Measurements from ENCODE around the gene PPP2R1B.

PPP2R1B gene

DNA sequence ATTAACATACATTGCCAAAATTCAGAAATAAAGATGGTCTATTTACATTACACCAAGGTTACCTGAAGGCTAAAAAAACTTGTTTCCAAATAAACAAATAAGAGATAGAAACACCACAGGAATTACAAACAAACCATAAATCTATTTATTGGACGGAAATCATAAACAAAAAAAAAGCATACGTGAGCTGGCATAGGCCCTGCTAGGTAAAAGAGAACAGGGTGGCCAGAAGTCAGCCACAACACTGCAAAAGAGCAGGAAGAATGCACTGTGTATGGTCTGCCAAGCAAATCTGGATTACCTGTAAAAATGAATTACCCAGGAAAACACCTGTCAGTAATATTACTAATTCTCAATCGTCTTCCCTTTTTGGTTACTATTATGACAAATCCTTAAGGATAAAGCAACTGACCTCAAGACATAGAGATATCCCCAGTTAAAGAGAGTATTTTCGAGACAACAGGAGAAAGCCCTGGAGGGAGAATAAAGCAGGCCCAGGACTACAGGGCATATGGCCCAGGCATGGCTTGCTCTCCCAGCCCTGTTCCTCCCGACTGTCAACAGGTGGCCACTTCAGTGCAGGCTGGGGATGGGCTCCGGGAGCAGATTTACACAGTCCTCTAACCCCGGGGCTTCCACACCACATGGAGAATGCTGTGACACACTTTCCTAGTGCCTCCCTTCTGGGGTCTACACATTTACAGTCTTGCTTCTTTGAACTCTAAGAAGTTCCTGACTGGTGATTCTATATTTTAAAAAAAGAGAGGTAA is 18.0 kb downstream of the PPP2R1B start:
- no peak for DNase-seq (ENCODE audit: low read depth)

GRCh38 chr11:111745719-111746504 is 20.3 kb downstream of the PPP2R1B start:
- no peak for DNase-seq (ENCODE audit: low read depth)

DNA sequence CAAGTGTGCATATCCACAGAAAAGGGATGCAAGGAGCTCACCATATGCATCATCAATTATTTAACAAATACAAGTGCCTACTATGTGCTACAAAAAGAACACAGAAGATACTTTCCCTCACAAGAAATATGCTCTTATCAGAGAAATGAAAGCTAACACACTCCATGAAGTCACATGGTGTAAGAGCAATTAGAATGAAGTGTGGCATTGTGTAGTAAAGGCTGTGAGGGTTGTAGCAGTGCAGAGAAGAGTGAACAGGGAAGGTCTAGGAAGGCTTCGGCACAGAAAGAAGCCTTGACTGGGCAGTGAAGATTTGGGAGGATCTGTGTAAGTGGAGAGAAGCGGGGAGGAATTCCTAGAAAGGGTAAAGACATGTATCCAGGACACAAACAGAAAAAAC is 22.5 kb downstream of the PPP2R1B start:
- no peak for DNase-seq (ENCODE audit: low read depth)

DNA sequence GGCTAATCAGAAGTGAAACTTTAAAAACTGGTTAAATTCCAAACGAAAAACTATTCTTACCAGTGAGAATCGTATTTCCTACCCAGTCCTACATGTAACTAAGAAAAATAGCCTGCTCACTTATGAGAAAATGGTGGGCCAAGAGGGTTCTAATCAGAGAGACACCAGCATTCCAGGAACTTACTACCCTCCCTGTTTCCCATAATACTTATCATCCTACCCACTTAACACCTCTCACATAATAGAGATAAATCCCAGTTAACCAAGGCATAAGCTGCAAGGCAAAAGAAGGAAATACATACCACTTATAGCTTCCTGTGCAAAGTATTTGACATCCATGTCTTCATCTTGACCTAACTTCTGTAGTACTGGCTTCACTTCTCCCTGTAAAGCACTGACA is 24.4 kb downstream of the PPP2R1B start:
- no peak for DNase-seq (ENCODE audit: low read depth)

DNA sequence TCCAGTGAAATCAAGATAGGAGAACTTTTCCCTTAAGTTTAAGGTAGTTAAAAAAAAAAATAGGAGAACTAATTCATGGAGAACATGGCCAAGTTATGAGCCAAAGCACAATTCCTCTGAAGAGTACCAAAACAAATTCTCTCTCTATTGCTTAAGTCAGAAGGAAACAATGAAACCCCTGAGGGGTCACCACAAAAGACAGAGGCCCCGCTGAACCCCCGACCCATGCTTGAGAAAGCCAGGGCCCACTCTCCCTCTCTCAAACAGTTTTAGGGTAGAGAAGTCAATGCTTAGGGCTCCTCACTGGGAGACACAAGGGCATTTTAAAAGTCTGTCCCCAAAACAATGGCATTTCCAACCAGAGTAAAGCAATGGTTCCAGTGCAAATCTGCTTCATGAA is 26.9 kb downstream of the PPP2R1B start:
- no peak for DNase-seq (ENCODE audit: low read depth)

DNA sequence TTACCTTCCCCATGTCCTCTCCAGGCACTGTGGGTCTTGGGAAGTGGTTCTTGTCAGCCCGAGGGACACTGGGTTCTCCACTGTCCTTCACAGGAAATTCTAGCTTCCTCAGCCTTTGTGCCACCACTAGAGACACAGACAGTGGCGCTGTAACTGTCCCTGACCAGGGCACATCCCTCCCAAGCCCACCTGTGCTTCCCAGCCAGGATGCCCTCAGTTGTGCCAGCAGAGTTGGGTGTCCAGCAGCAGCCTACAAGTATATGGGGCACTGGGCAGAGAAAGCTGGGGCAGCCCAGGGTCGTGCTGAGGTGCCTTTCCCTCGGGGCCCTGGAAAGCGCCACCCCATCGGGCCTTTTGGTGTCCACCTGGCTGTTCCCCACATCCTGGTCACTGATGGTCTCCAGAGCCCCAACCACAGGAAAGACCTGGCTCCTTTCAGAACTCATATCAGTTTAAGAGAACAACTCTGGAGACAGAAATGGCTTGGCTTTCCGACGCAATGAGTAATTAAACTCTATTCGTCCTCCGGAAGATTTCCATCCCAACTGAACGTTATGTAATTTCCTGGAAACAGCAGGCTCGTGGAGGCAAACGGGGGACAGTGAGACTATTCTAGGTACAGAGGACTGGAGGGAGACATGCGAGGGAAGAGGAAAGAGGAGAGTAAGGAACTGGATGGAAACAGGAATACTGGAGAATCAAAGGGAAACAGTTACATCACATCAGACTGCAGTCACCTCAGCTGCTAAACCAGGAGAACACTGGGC is 28.6 kb downstream of the PPP2R1B start:
- DNase-seq (ENCODE audit: low read depth): no peak

DNA sequence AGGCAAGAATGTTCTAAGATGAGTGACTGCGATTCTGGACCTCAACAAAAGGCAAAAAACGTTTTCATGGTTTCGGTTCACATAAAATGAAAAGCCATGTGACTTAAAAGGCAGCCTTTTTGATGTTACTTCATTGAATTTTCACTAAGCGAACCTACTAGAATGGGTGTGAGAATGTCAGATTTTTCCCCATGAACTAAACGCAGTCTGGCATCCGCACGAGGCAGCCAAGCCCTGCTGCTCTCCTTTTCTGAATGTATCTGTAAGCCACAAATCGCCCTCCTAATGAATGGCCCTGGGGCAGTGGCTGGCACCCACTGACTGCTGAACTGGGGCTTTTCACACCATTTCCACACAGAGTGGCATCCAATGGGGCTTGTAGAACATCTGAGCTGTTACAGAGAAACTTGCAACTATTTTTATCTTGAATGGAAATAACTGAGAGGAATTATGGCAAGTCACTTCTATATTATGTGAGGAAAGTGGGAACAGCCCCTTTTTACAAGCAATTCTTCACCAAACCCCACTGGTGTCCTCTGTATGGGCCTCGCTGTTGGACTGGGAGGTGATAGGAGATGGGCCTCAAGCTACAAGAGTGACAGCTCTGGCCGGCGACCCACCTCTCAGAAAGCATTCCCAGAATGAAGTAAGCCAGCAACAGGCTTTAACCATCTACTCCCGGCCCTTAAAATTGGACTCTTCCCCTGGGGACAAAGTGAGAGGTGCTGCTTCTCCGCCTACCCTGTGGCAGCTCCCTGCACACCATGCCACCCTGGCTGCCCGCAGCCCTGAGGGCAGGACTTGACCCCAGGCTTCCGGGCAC is 29.4 kb downstream of the PPP2R1B start:
- no peak for DNase-seq (ENCODE audit: low read depth)

GRCh38 chr11:111736181-111736590 is 30.0 kb downstream of the PPP2R1B start:
- no peak for DNase-seq (ENCODE audit: low read depth)

GRCh38 chr11:111735262-111736116 is 30.7 kb downstream of the PPP2R1B start:
- no peak for DNase-seq (ENCODE audit: low read depth)

DNA sequence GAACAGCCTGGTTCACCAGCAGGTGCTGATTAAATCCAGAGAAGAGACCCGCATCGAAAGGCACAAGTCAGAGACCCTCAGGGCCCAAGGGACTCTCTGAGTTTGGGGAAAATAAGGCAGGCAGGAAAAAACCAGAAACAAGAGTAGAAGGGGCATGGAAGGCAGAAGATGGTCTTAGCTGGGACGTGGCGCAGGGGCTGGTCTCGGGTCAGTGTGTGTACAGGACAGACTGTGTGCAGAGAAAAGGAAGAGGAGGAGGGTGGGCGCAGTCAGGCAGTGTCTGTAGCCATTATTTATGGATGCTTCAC is 31.3 kb downstream of the PPP2R1B start:
- no peak for DNase-seq (ENCODE audit: low read depth)

DNA sequence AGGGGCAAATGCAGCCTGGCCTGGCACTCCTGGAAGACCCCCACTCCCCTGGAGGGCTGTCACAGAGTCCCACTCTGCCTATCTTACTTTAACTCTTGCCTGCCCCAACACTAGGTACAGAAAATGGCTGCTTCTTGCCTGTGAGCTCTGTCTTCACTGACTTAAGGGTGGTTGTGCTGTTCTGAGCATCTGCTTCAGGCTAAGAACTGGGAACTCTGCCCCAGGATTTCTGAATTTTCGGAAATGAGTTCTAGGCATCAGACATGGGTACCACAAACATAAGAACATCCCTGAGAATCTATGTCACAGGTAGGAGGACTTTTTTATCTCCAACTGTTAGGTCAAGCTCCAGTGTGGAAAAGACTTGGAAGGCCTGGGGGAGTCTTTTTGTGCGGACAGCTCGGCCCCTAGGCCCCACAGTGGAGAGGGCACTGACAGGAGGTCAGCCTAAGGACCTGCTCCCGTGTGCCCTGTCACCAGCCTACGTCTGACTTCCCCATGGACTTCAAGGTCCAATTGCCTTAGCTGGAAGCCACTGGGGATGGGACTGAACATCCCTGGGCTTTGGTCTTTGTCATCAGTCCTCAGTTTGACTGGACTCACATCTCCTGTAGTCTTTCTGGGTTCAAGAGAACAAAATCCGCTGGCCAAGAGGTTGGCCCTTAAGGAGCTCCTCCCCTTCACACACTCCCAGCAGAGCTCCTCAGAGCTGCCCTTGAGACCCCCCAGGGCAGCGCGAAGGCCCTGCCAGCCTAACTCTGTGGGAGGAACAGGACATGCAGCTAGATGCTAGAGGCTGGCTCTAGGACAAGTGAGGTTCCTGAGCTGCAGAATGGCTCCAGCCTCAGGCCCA is 31.9 kb downstream of the PPP2R1B start:
- no peak for DNase-seq (ENCODE audit: low read depth)

GRCh38 chr11:111733611-111734088 is 32.5 kb downstream of the PPP2R1B start:
- DNase-seq (ENCODE audit: low read depth): no peak

- no peak for DNase-seq (ENCODE audit: low read depth)
These were observed 33.2 kb downstream of the PPP2R1B start for GRCh38 chr11:111733016-111733415.

DNA sequence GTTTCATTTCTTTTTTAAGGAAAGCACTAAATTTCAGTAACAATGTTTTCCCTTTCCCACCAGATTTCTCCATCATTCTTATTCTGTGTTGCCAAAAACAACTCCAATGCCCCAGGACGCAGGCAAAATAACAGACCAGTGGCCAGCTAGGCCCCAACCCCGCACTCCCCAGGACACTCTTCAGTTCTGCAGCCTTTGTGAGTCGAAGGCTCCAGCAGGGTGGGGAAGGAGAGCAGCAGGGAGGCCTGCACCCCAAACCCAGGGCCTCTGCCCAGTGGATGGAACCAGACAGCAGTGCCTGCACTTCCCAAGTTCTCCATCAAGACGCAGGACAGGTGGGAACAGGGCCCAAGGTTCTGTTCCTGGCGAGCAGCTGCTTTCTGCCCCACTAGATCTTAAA is 34.4 kb downstream of the PPP2R1B start:
- no peak for DNase-seq (ENCODE audit: low read depth)

- no peak for DNase-seq (ENCODE audit: low read depth)
These were observed 35.2 kb downstream of the PPP2R1B start for GRCh38 chr11:111730871-111731591.

DNA sequence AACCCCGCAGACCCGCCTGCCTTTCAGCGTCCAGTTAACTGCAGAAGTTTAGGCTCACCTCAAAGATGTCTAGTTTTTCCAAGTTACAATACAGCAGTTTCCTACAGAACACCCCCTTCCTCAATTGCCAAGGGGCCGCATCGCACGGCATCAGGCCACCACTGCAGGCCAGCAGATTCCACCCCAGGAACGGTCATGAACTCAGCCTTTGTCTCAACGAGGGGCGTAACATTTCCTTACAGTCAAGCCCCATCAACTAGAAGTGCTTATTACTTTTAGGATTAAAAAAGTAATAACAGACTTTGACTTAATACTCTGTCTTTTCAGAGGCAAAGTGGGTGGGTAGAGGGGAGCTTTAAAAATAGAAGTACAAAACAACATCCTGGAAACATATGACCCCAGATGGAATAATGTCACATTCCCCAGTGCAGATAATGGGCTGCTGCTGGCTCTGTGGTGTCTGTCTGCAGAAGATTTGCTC is 36.3 kb downstream of the PPP2R1B start:
- no peak for DNase-seq (ENCODE audit: low read depth)

GRCh38 chr11:111729071-111729830 is 36.9 kb downstream of the PPP2R1B start:
- DNase-seq (ENCODE audit: low read depth): no peak

DNA sequence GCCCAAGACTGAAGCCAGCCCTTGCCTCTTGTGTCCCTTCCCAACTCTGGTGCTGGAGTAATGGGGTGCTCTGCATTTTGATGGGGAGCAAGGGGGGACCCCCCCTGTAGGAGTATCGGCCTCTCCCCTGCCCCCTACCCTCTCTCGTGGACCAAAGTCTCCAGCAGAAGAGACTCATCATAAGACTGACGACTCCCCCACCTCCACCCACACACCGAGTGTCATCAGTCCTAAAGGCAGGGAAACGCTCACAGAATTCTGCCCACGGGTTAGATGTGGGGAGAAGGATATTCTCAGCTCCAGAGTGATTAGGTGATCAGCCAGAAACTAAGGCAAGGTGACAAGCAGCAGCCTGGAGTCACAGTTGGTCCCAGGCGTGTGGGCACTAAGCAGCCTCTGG is 38.8 kb downstream of the PPP2R1B start:
- DNase-seq (ENCODE audit: low read depth): no peak

Data from stimulated activated CD8-positive, alpha-beta memory T cell treated with anti-CD3 and anti-CD28 coated beads, Interleukin-12 subunit alpha, Interleukin-12 subunit beta, amount 100 ng/mL, for 4 hours (primary cell).